Colonic mucosa (tissue), 4 donors: ENCODE measurements around the gene SFMBT1. TPM values are rescaled to one million over a fixed set of nuclear protein-coding genes. Genes with fewer than 3 reads are reported as not detected.

ENCODE experiments used
- DNase-seq: peaks from one replicate; pipeline ENCODE4 v3.0.0-alpha.2; 2020
- H3K27ac ChIP-seq: fragments of 200-600 bp; one replicate; pipeline ENCODE4 v1.8.0; 2021
- H3K27me3 ChIP-seq: fragments of 200-600 bp; one replicate; pipeline ENCODE4 v1.8.0; 2021
- H3K36me3 ChIP-seq: fragments of 200-600 bp; one replicate; pipeline ENCODE4 v1.8.0; 2021
- H3K4me1 ChIP-seq: fragments of 200-600 bp; one replicate; pipeline ENCODE4 v1.8.0; 2021; ENCODE audit warnings: mild to moderate bottlenecking
- H3K4me3 ChIP-seq: fragments of 200-600 bp; one replicate; pipeline ENCODE4 v1.8.0; 2021
- H3K9ac ChIP-seq, 2 donors: one replicate each; pipeline ENCODE4 v1.7.0; 2013; ENCODE audit warnings: control low read depth in 2 of 2, low read depth in 2 of 2, low read length in 2 of 2
- H3K9me3 ChIP-seq: fragments of 200-600 bp; one replicate; pipeline ENCODE4 v1.8.0; 2021
- intact Hi-C: fragments of 100-400 bp; cut with DNase I; formaldehyde crosslinking; loops from one replicate; pipeline ENCODE4 v1.14.1; 2022
- total RNA-seq, 2 donors: library from RNA; stranded (reverse); fragmentation: NEBNext Ultra II Directional in 1 of 2; extraction: Animal tissue kit (Norgen Biotek cat#: 25700) in 1 of 2; gene quantifications; one replicate each; pipeline ENCODE4 v1.2.1, GENCODE V29; 2021
- TF ChIP-seq, protein P1 (sequence below): fragments of 200-600 bp; IDR thresholded peaks from one replicate; pipeline ENCODE4 v1.8.0; 2022; ENCODE audit warnings: antibody characterized with exemption, mild to moderate bottlenecking
- donor health status: healthy.
- donor health status: DM: no; HTN: no; CAD: no.
- donor health status: DM: no; HTN: no; CAD: no.

SFMBT1 gene
- total RNA-seq, 2 donors from 2014 or later: 19.4 to 30.8 TPM

DNA sequence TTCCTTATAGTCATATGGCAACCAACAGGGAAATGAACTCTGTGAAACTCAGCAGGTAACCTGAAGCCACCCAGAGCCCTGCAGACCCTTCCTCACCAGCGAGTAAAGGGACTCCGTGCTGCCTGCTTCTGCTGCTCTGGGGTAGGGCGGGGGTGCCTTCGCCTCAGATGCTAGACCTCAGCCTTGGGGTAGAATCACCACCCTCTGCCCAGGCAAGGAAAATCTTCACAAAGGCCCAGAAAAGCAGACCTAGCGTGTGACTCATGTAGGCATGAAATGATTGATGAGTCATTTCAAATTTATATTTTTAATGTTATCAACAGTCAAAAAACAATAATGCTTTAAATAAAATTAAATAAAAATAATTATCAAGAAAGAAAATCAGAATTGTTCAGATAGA, 155.1 kb downstream of the SFMBT1 start:
- Histone ChIP-seq H3K9ac (no peak overlapping the region), H3K27me3 (no peaks in the 10 kb centered on the region), H3K4me1 (no peaks in the 10 kb centered on the region), H3K27ac (no peak overlapping the region), H3K4me3 (no peak overlapping the region), H3K36me3 (no peaks in the 10 kb centered on the region), H3K9me3 (no peaks in the 10 kb centered on the region)
- DNase-seq: no peak
- TF ChIP-seq, protein P1, sequence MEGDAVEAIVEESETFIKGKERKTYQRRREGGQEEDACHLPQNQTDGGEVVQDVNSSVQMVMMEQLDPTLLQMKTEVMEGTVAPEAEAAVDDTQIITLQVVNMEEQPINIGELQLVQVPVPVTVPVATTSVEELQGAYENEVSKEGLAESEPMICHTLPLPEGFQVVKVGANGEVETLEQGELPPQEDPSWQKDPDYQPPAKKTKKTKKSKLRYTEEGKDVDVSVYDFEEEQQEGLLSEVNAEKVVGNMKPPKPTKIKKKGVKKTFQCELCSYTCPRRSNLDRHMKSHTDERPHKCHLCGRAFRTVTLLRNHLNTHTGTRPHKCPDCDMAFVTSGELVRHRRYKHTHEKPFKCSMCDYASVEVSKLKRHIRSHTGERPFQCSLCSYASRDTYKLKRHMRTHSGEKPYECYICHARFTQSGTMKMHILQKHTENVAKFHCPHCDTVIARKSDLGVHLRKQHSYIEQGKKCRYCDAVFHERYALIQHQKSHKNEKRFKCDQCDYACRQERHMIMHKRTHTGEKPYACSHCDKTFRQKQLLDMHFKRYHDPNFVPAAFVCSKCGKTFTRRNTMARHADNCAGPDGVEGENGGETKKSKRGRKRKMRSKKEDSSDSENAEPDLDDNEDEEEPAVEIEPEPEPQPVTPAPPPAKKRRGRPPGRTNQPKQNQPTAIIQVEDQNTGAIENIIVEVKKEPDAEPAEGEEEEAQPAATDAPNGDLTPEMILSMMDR: no peak
- intact Hi-C loops: no loop called here

DNA sequence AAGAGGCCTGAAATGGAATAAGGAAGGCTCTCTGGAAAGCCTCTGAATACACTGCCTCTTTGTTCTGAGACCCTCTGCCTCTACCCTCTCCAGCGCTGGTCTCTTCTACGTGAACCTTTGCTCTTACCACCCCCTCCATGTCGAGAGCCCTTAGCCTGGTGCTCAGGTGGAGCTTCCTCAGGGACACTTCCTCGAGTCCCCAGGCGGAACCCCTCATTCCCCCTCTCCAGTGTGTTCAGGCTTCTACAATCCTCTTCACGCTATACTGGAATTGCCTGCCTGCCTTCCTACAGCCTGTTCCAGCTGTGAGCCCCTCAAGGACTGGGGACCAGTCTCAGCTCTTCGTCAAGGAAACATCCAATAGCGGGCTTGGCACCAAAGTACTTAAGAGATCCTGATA, 156.0 kb downstream of the SFMBT1 start:
- Histone ChIP-seq H3K4me3 (no peak overlapping the region), H3K27me3 (no peaks in the 10 kb centered on the region), H3K4me1 (no peaks in the 10 kb centered on the region), H3K27ac (no peak overlapping the region), H3K36me3 (no peaks in the 10 kb centered on the region), H3K9ac (no peak overlapping the region), H3K9me3 (no peaks in the 10 kb centered on the region)
- no peak for DNase-seq
- TF ChIP-seq, protein P1: no peak
- intact Hi-C loops: no loop called here

DNA sequence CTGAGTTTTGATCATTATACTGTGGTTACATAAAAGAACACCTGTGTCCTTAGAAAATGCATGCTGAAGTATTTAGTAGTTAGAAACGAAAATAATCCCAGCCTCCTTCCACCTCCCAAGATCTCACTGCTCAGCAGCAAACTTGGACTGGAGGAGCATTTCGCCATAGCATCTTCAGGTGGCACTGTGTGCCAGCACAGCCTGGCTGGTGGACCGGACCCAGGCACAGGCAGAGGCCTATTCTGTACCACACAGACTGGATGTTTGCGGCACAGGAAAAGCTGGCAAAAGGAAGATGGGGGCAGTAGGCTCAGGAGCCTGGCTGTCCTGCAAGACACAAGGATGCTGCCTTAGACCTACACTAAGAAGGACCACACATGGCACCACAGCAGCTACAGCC, 158.7 kb downstream of the SFMBT1 start:
- Histone ChIP-seq H3K36me3 (no peaks in the 10 kb centered on the region), H3K9ac (no peak overlapping the region), H3K9me3 (no peaks in the 10 kb centered on the region), H3K4me3 (no peak overlapping the region), H3K4me1 (no peaks in the 10 kb centered on the region), H3K27me3 (no peaks in the 10 kb centered on the region), H3K27ac (no peak overlapping the region)
- TF ChIP-seq, protein P1: no peak
- no peak for DNase-seq
- intact Hi-C loops: no loop called here

DNA sequence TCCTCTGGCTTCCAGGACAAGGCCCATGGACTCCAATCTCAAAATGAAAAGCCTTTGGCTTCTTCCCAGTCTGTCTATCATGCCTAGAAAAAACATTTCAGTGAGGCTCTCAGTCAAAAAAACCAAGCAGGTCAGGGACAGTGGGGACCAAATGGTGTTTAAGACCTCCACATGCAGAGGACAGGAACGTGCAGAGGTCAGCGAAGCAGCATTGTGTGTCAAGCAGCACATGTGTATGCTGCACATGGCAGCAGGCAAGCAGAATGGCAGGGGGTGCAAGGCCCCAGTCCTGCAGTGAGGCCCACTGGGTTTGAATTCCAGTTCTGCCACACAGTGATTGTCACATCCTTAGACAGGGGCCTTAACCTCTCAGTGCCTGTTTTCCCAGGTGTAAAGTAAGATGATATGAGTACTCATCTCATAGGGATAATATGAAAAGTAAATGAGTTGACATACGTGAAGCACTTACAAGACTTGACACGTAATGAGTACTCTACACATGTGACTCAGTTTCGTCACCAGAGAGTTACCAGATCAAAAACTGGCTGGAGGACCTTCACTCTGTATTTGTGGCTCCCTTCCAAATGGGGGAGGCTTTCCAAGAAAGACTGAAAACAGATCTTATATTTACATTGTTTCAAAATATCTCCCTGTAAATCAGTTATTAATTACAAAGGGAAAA, 159.7 kb downstream of the SFMBT1 start:
- H3K9ac ChIP-seq: no peak overlapping the region
- intact Hi-C loops: no loop called here
- TF ChIP-seq, protein P1: no peak
- no peaks in the 10 kb centered on the region for H3K4me1 ChIP-seq
- no peak for DNase-seq
- no peak overlapping the region for H3K27ac ChIP-seq
- no peaks in the 10 kb centered on the region for H3K9me3 ChIP-seq
- no peaks in the 10 kb centered on the region for H3K27me3 ChIP-seq
- no peaks in the 10 kb centered on the region for H3K36me3 ChIP-seq
- H3K4me3 ChIP-seq: no peak overlapping the region

DNA sequence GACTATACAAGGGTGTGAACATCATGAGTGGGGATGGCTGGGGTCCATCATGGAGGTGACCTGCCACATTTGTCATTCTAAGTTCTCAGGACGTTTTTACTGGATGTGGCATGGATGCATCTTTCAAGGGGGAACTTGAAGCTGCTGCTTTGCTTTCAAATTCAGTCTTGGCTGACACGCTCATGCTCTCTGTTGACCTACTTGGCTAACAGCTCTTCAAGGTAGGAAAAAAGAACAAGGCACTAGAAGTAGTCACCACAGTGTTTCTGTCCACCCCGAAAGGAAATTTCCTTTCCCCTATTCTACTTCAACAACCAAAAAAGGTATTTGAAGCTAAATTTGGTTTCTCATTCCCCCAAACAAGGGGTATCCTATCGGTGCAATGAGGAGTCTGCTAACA, 163.5 kb downstream of the SFMBT1 start:
- no peak overlapping the region for H3K4me3 ChIP-seq
- H3K9me3 ChIP-seq: no peaks in the 10 kb centered on the region
- H3K36me3 ChIP-seq: no peaks in the 10 kb centered on the region
- TF ChIP-seq, protein P1: no peak
- no peak for DNase-seq
- H3K4me1 ChIP-seq: no peaks in the 10 kb centered on the region
- H3K27me3 ChIP-seq: no peaks in the 10 kb centered on the region
- intact Hi-C loops: no loop called here
- no peak overlapping the region for H3K27ac ChIP-seq
- H3K9ac ChIP-seq: no peak overlapping the region
